ENCODE data around the gene MPZL1. TPM values are rescaled to one million over a fixed set of nuclear protein-coding genes. Genes with fewer than 3 reads are reported as not detected.
A peak's percentile ranks its signal among the peaks of the same experiment; 100 is the strongest.

MPZL1 gene
- total RNA-seq, 4 donors from 2014 or later: 32.9 to 79.5 (median 58.2) TPM

DNA sequence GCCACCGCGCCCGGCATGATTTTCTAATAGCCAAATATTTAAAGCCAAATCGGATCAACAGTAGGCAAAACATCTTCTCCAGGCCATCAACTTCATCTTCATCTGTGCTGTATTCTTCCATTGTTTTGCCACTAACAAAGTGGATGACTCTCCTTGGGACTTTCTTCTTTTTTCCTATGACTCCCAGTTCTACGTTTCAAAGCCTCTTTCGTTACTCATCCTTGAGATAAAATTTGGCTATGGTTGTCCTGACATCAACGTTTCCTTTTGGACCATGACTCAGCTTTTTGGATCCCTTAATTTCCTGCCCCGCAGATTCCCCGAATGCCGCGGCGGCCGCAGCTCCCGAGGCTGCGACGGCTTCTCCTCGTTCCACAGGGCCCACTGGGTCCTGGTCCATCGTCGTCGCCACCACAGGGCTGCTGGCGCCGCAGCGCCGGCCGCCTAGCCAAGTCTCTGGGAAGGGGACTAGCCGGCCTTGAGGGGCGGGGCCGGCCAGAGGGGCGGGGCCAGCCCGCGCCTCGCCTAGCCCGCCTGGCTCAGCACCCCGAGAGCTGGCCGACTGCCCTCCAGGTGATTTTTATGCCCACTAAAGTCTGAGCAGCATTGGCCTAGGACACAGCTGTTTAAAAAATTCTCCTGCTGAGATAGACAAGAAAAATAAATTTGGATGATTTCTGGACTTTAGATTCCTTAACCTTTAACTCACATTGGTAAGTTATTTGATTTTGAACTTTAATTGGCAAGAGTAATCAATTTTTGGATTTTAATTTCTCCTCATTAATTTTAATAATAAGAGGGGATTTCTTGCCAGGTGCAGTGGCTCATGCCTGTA, 98.3 kb downstream of the MPZL1 start:
- DNase-seq: peak; percentile 65
- peak; percentile 33 to 59 (median 52) for TF ChIP-seq POLR2AphosphoS5 (IDR thresholded peaks at IDR 0.05)
- TF ChIP-seq POLR2A (IDR thresholded peaks at IDR 0.05): no peak
- WGBS, 2 donors (ENCODE audit: low coverage in 1 of 2): 20 to 100% methylated on average over 3 to 35 of the region's 35 CpGs
- no peaks in the 10 kb centered on the region for H3K27me3 ChIP-seq
- peaks cover 0 to 15% (median 5%) of the 10 kb centered on the region in 4 donors for H3K4me1 ChIP-seq
- H3K27ac ChIP-seq: peak overlapping the region; percentile 68 to 71 (median 70)
- H3K4me3 ChIP-seq: peak overlapping the region in 3 of 4 donors; percentile 15 to 39 (median 19)
- intact Hi-C loops (cut with DNase I; ENCODE audit: low total_unique reads): no loop called here
- in situ Hi-C loops (cut with MboI; ENCODE audit: low pct_ligation_motif_present in 1 of 4, low pct_unique_long_range_greater_than_20kb in 1 of 4, low sequenced_read_pairs in 3 of 4): loop anchor here in 1 of 4 donors (10.0 kb wide), 1 partner anchor 95 kb away; the partner anchor contains the start of gene MPZL1
- no peaks in the 10 kb centered on the region for H3K36me3 ChIP-seq
- peaks cover 0 to 10% of the 10 kb centered on the region in 2 donors for H3K9me3 ChIP-seq

DNA sequence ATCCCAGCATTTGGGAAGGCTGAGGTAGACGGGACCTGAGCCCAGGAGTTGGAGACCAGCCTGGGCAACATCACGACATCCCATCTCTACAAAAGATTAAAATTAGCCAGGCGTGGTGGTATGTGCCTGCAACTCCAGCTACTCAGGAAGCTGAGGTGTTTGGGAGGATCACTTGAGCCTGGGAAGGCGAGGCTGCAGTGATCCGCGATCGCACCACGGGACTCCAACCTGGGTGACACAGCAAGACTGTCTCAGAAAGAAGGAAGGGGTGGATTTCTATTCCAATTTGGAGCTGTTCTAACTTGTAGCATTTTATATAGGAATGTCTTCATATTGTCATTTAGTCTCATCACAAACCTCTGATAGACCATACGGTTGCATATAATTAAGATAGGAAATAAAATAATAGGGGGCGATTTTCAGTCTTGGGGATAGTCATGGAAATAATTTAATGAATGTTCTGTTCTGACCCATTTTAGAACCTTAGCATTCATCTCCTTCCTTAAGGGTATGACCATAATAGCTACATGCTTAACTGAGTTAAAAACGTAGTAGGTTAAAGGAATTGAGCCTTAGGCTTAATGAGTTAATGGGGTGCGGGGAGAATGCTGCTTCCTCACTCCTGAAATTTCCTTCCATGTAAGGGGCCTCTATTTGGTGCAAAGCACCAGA, 99.0 kb downstream of the MPZL1 start:
- Histone ChIP-seq H3K27ac (peak overlapping the region in 3 of 4 donors; percentile 68 to 71 (median 71)), H3K4me3 (no peak overlapping the region), H3K36me3 (no peaks in the 10 kb centered on the region), H3K9me3 (peaks cover 0 to 2% of the 10 kb centered on the region in 2 donors), H3K27me3 (no peaks in the 10 kb centered on the region), H3K4me1 (peaks cover 0 to 15% (median 5%) of the 10 kb centered on the region in 4 donors)
- in situ Hi-C loops (cut with MboI; ENCODE audit: low pct_ligation_motif_present in 1 of 4, low pct_unique_long_range_greater_than_20kb in 1 of 4, low sequenced_read_pairs in 3 of 4): no loop called here
- intact Hi-C loops (cut with DNase I; ENCODE audit: low total_unique reads): no loop called here
- DNase-seq: no peak
- no peak for TF ChIP-seq POLR2A (IDR thresholded peaks at IDR 0.05)
- TF ChIP-seq POLR2AphosphoS5 (IDR thresholded peaks at IDR 0.05): no peak
- TF ChIP-seq, protein P1, sequence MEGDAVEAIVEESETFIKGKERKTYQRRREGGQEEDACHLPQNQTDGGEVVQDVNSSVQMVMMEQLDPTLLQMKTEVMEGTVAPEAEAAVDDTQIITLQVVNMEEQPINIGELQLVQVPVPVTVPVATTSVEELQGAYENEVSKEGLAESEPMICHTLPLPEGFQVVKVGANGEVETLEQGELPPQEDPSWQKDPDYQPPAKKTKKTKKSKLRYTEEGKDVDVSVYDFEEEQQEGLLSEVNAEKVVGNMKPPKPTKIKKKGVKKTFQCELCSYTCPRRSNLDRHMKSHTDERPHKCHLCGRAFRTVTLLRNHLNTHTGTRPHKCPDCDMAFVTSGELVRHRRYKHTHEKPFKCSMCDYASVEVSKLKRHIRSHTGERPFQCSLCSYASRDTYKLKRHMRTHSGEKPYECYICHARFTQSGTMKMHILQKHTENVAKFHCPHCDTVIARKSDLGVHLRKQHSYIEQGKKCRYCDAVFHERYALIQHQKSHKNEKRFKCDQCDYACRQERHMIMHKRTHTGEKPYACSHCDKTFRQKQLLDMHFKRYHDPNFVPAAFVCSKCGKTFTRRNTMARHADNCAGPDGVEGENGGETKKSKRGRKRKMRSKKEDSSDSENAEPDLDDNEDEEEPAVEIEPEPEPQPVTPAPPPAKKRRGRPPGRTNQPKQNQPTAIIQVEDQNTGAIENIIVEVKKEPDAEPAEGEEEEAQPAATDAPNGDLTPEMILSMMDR (IDR thresholded peaks at IDR 0.05): no peak
- no peak for TF ChIP-seq EP300 (IDR thresholded peaks at IDR 0.05; ENCODE audit: low read depth)
- 92 to 94% methylated on average over 4 to 12 of the region's 12 CpGs for WGBS, 2 donors (ENCODE audit: low coverage in 1 of 2)

DNA sequence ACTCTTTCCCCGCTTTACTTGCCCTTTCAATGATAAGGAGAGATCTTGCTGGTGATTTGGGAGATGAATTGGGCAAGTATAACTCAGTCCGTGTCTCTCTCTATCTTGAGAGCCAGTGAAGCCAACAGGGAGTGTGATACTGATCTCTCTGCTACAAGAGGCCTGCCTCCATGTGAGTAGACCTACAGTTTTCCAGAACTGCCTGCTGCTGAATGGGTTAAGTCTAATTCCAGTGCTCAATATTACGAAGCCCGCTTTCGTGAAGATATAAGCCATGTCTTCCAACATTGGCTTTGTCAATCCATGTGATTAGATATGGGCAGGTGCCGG, 99.5 kb downstream of the MPZL1 start:
- in situ Hi-C loops (cut with MboI; ENCODE audit: low pct_ligation_motif_present in 1 of 4, low pct_unique_long_range_greater_than_20kb in 1 of 4, low sequenced_read_pairs in 3 of 4): no loop called here

DNA sequence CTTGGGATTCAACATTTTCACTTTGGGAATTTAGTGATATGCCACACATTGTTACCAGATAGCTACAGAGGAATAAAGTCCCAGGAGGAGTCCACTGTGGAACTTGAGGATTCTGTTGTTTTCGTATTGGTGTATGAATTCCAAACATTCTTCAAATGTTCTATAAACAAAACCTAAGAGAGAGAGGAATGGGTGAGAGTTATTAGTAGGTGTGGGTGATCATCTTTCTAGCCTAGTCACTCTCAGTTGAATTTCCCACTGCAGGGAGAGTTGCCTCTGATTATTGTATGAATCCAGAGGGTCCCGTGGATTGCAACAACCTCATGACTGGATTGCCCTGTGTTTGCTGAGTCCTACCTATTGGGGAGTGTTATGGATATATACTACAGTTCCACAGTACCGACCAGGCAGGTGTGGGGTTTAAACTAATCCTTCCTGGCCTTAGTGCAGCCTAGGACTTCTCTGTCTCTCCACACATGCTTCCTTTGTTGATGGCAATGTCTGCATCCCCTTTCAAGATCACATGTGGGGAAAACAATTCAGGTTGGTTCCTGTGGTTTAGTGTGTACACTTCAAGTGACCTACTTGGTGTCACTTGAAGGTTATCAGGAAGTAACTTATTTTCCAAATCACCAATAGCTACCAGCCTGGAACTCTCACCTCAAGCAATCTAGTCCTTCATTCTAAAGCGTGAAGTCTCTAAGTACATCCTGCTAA, 100.3 kb downstream of the MPZL1 start:
- WGBS, 2 donors (ENCODE audit: low coverage in 1 of 2): 67 to 80% methylated on average over 2 to 4 of the region's 4 CpGs
- Histone ChIP-seq H3K36me3 (no peaks in the 10 kb centered on the region), H3K27ac (no peak overlapping the region), H3K4me1 (peaks cover 0 to 15% (median 4%) of the 10 kb centered on the region in 4 donors), H3K9me3 (no peaks in the 10 kb centered on the region), H3K4me3 (no peak overlapping the region), H3K27me3 (no peaks in the 10 kb centered on the region)
- intact Hi-C loops (cut with DNase I; ENCODE audit: low total_unique reads): no loop called here
- in situ Hi-C loops (cut with MboI; ENCODE audit: low pct_ligation_motif_present in 1 of 4, low pct_unique_long_range_greater_than_20kb in 1 of 4, low sequenced_read_pairs in 3 of 4): no loop called here
- no peak for DNase-seq
- TF ChIP-seq EP300 (IDR thresholded peaks at IDR 0.05; ENCODE audit: low read depth): no peak
- no peak for TF ChIP-seq POLR2AphosphoS5 (IDR thresholded peaks at IDR 0.05)
- no peak for TF ChIP-seq POLR2A (IDR thresholded peaks at IDR 0.05)

More for the DNA sequence above, 99.5 kb downstream of the MPZL1 start:
- 91 to 93% methylated on average over 6 of the region's 6 CpGs for WGBS, 2 donors (ENCODE audit: low coverage in 1 of 2)
- peaks cover 0 to 15% (median 5%) of the 10 kb centered on the region in 4 donors for H3K4me1 ChIP-seq
- no peak overlapping the region for H3K4me3 ChIP-seq
- no peaks in the 10 kb centered on the region for H3K36me3 ChIP-seq
- no peaks in the 10 kb centered on the region for H3K27me3 ChIP-seq
- no peak for TF ChIP-seq POLR2AphosphoS5 (IDR thresholded peaks at IDR 0.05)
- TF ChIP-seq, protein P1 (IDR thresholded peaks at IDR 0.05): no peak
- TF ChIP-seq POLR2A (IDR thresholded peaks at IDR 0.05): no peak
- no peak for TF ChIP-seq EP300 (IDR thresholded peaks at IDR 0.05; ENCODE audit: low read depth)
- DNase-seq: no peak
- H3K27ac ChIP-seq: no peak overlapping the region
- intact Hi-C loops (cut with DNase I; ENCODE audit: low total_unique reads): no loop called here
- no peaks in the 10 kb centered on the region for H3K9me3 ChIP-seq
